PC-9 (cell line): ENCODE results near the gene IER2. TPM values are rescaled to one million over a fixed set of nuclear protein-coding genes. Genes with fewer than 3 reads are reported as not detected.

Source experiments
- BruUV-seq: library from RNA; stranded (reverse); fragments of 400-500 nt; replicated peaks from 2 replicates; lab custom pipeline; 2021; lab: Mats Ljungman, UMichigan
- CTCF ChIA-PET: fragments of 300-600 bp; sonication (Branson Sonifier 250); formaldehyde crosslinking; loops from one replicate; lab custom pipeline; 2022; ENCODE audit warnings: antibody characterized with exemption; lab: Charles Lee
- POLR2A ChIA-PET: fragments of 300-600 bp; sonication (Branson Sonifier 250); formaldehyde crosslinking; loops from one replicate; lab custom pipeline; 2022; ENCODE audit warnings: antibody characterized with exemption; ENCODE audit not compliant: unreplicated experiment; lab: Charles Lee
- DNase-seq, 2 experiments: peaks; one replicate each; pipeline versions ENCODE4 v3.0.0 to v3.0.0-alpha.2; 2015 to 2022; ENCODE audit warnings: mixed read lengths in 1 of 2
- H2AFZ ChIP-seq: fragments of 200-600 bp; sonication (generic); 2 replicates; pipeline ENCODE4 v1.8.1; 2017; ENCODE audit warnings: antibody characterized with exemption
- H3F3A ChIP-seq: fragments of 200-600 bp; sonication (generic); 2 replicates; pipeline ENCODE4 v1.8.1; 2017; ENCODE audit warnings: antibody characterized with exemption, mild to moderate bottlenecking, low read depth; ENCODE audit not compliant: insufficient read depth
- H3K27ac ChIP-seq: fragments of 200-600 bp; sonication (generic); 2 replicates; pipeline ENCODE4 v1.6.1; 2016; ENCODE audit warnings: mixed run types
- H3K27me3 ChIP-seq: fragments of 200-600 bp; sonication (generic); 2 replicates; pipeline ENCODE4 v1.6.1; 2016; ENCODE audit warnings: low read depth, mixed run types; ENCODE audit not compliant: insufficient read depth
- H3K36me3 ChIP-seq: fragments of 200-600 bp; sonication (generic); 2 replicates; pipeline ENCODE4 v1.6.1; 2016; ENCODE audit warnings: low read depth, mixed run types
- H3K4me1 ChIP-seq: fragments of 200-600 bp; sonication (generic); replicated peaks from 2 replicates; pipeline ENCODE4 v1.6.1; 2016; ENCODE audit warnings: mixed run types; ENCODE audit not compliant: insufficient read depth
- H3K4me2 ChIP-seq: fragments of 200-600 bp; sonication (generic); 2 replicates; pipeline ENCODE4 v1.6.1; 2017; ENCODE audit warnings: mixed run types
- H3K4me3 ChIP-seq: fragments of 200-600 bp; sonication (generic); 2 replicates; pipeline ENCODE4 v1.6.1; 2016; ENCODE audit warnings: mixed run types
- H3K79me2 ChIP-seq: fragments of 200-600 bp; sonication (generic); 2 replicates; pipeline ENCODE4 v1.6.1; 2017; ENCODE audit warnings: low read depth, mixed run types
- H3K9me2 ChIP-seq: fragments of 200-600 bp; sonication (generic); 2 replicates; pipeline ENCODE4 v1.8.1; 2017; ENCODE audit warnings: mild to moderate bottlenecking; ENCODE audit not compliant: insufficient read depth
- H3K9me3 ChIP-seq: fragments of 200-600 bp; sonication (generic); 2 replicates; pipeline ENCODE4 v1.8.1; 2016; ENCODE audit warnings: low read depth; ENCODE audit not compliant: insufficient read depth
- H4K20me1 ChIP-seq: fragments of 200-600 bp; sonication (generic); 2 replicates; pipeline ENCODE4 v1.8.1; 2017; ENCODE audit not compliant: insufficient read depth
- EZH2 ChIP-seq: fragments of 200-600 bp; sonication (generic); IDR thresholded peaks from 2 replicates; pipeline ENCODE4 v1.8.0; 2017; ENCODE audit warnings: antibody characterized with exemption, low read depth
- intact Hi-C: fragments of 100-400 bp; cut with micrococcal nuclease; formaldehyde crosslinking; loops from one replicate; pipeline ENCODE4 v1.10.0; 2022; ENCODE audit not compliant: unreplicated experiment
- total RNA-seq: library from RNA; stranded (reverse); gene quantifications from 2 replicates; pipeline ENCODE4 v1.2.3, GENCODE V29; 2021
- TF ChIP-seq, protein P1 (sequence below): fragments of 200-600 bp; sonication (generic); conservative IDR thresholded peaks from 2 replicates; pipeline ENCODE4 v1.6.1; 2017; ENCODE audit warnings: mixed run types, antibody characterized with exemption, mild to moderate bottlenecking, moderate library complexity

The IER2 gene
- total RNA-seq, 1 experiment from 2014 or later, result 72.7 TPM

DNA sequence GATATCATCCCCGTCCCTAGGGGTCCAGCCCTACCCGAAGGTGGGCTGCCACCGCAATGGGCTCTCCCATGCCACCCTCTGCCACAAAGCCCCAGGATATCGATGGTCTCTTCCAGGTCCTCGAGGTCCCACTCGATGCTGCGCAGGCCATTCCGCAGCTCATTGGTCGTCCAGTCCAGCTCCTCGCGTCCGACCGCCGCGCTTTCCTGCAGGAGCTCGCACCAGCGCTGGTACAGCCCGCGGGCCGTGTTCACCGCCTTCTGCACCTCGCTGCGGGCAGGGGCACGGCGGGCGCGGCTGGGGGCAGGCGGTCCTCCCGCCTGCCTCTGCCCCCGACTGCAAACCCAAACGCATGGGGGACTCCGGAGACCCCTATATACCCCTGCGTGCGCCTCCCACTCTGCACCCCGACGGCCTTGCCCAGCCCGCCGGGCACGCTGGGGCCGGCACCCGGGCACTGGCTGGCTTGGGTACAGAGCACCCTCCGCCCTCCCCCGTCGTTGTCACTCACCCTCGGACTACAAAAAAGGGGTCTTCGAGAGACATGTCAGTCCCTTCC lies 504 bp upstream of the IER2 start:
- DNase-seq, result peak; percentile 32 to 39
- CTCF ChIA-PET, result interaction anchor here (0.7 kb wide), 1 partner anchor 15 kb away, joined by 10 read pairs; no protein-coding TSS in a partner anchor
- no TSS peak for BruUV-seq
- Histone ChIP-seq H3K4me3 (peak overlapping the region; percentile 83), H3K9me3 (no peaks in the 10 kb centered on the region), H3K79me2 (peaks cover 65% of the 10 kb centered on the region), H3K27ac (0 out of 2 replicates have a peak overlapping the region, but pooled peaks have one; percentile 96), H3K36me3 (peaks cover 22% of the 10 kb centered on the region), H4K20me1 (peaks cover 18% of the 10 kb centered on the region), H2AFZ (peak overlapping the region; percentile 79), H3K4me1 (peaks cover 24% of the 10 kb centered on the region), H3K9me2 (no peaks in the 10 kb centered on the region), H3K27me3 (no peaks in the 10 kb centered on the region), H3F3A (peaks cover 40% of the 10 kb centered on the region), H3K4me2 (peak overlapping the region; percentile 99)
- no peak for TF ChIP-seq EZH2
- TF ChIP-seq, protein P1, sequence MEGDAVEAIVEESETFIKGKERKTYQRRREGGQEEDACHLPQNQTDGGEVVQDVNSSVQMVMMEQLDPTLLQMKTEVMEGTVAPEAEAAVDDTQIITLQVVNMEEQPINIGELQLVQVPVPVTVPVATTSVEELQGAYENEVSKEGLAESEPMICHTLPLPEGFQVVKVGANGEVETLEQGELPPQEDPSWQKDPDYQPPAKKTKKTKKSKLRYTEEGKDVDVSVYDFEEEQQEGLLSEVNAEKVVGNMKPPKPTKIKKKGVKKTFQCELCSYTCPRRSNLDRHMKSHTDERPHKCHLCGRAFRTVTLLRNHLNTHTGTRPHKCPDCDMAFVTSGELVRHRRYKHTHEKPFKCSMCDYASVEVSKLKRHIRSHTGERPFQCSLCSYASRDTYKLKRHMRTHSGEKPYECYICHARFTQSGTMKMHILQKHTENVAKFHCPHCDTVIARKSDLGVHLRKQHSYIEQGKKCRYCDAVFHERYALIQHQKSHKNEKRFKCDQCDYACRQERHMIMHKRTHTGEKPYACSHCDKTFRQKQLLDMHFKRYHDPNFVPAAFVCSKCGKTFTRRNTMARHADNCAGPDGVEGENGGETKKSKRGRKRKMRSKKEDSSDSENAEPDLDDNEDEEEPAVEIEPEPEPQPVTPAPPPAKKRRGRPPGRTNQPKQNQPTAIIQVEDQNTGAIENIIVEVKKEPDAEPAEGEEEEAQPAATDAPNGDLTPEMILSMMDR, result no peak
- POLR2A ChIA-PET, result interaction anchor here (0.6 to 0.7 kb wide), 7 partner anchors 18 to 165 kb away, joined by 4 to 21 read pairs (median 12); no protein-coding TSS in a partner anchor
- intact Hi-C loops, result loop anchor here (1.0 to 5.0 kb wide), 3 partner anchors 113 to 703 kb away; partner anchors contain the start of gene HOOK2

DNA sequence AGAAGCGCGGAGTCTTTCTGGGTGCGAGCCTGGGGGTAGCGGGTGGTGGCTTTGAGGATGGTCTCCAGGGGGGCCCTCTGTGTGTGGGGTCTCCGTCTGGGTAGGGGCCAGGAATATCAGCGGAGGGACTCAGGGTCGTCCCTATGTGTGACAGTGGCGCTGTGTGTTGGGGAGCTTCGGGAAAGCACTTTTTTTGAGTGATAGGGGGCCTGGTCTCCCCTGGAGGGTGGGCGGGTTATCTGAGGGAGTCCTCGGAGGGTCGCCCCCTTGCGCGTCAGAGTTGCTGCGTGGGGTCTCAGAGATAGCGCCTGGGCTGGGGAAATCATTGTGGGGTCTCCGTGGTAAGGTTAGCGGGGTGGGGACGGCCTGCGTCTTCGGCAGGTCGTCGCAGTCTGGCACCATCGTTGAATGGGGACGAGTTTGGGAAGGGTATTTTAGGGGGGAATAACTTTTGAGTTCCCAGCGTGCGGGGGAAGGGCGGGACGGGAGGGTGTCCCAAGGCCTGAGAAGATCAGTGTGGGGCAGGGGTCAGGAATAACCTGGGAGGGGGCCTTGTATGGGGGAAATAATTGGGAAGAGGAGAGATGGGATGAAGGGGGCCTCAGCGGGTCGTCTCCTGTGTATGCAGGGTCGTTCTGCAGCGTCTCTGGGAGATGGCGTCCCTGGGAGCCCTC lies 857 bp downstream of the IER2 start:
- CTCF ChIA-PET, result no interaction called here
- H2AFZ ChIP-seq, result no peak overlapping the region
- peaks cover 42% of the 10 kb centered on the region for H3F3A ChIP-seq
- no peak for DNase-seq
- peaks cover 75% of the 10 kb centered on the region for H3K79me2 ChIP-seq
- no peaks in the 10 kb centered on the region for H3K27me3 ChIP-seq
- peak overlapping the region; percentile 83 for H3K4me3 ChIP-seq
- H3K4me2 ChIP-seq, result peak overlapping the region; percentile 99
- H3K4me1 ChIP-seq, result peaks cover 32% of the 10 kb centered on the region
- BruUV-seq, result TSS peak; percentile 48
- no peak for TF ChIP-seq EZH2
- TF ChIP-seq, protein P1, result no peak
- H3K36me3 ChIP-seq, result peaks cover 15% of the 10 kb centered on the region
- intact Hi-C loops, result loop anchor here (1.0 to 5.0 kb wide), 4 partner anchors 33 to 701 kb away; partner anchors contain the start of genes HOOK2 and NACC1
- H3K27ac ChIP-seq, result peak overlapping the region; percentile 96
- no peaks in the 10 kb centered on the region for H3K9me3 ChIP-seq
- H4K20me1 ChIP-seq, result peaks cover 18% of the 10 kb centered on the region
- POLR2A ChIA-PET, result no interaction called here
- no peaks in the 10 kb centered on the region for H3K9me2 ChIP-seq

DNA sequence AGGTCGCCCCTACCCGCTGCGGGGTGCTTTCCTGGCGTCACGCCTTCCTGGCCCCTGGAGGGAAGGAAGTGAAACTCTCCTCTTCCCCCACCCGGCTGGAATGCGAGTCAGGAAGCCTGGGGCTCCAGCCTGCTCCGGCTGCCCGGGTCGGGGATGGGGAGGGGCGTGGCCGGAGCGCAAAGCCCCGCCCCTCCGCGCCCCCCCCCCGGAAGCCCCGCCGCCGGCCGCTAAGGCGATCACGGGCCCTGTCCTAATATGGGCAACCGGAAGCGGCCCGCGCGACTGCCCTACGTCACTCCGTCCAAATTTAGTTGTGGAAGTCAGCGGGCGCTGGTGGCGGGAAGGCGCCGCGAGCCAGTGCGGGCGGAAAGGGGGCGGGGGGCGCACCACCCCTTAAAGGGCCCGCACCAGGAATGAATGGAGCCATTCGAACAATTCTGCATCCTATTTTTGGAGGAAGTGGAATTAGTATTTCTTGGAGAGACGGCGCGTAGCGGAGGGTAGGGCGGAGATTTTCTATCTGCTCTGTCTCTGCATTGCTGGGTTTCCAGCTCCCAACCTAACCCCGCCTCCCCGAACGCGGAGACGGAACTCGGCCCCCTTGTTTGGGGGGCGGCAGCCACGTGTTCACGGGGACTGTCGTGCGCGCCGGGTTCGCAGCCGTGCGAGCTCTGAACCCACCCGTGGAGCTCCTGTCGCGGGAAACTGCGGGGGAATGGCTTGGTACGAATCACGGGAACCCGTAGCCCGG lies 1.6 kb downstream of the IER2 start:
- peak; percentile 95 to 97 for DNase-seq
- H2AFZ ChIP-seq, result no peak overlapping the region; the same call in 1 of the 2 replicates
- H3K79me2 ChIP-seq, result peaks cover 73% of the 10 kb centered on the region
- H3K9me2 ChIP-seq, result no peaks in the 10 kb centered on the region
- H3K4me1 ChIP-seq, result peaks cover 32% of the 10 kb centered on the region
- ChIA-PET CTCF (interaction anchor here (0.6 kb wide), 1 partner anchor 1594 kb away, joined by 6 read pairs; no protein-coding TSS in a partner anchor), POLR2A (interaction anchor here (0.5 to 1.7 kb wide), 5 partner anchors 10 to 34 kb away, joined by 3 to 17 read pairs (median 5); no protein-coding TSS in a partner anchor)
- no peaks in the 10 kb centered on the region for H3K9me3 ChIP-seq
- peaks cover 15% of the 10 kb centered on the region for H3K36me3 ChIP-seq
- peak overlapping the region; percentile 98 for H3K27ac ChIP-seq
- H3K27me3 ChIP-seq, result no peaks in the 10 kb centered on the region
- peak overlapping the region; percentile 99 for H3K4me2 ChIP-seq
- peak overlapping the region; percentile 99 for H3K4me3 ChIP-seq
- intact Hi-C loops, result loop anchor here (1.0 to 5.0 kb wide), 3 partner anchors 33 to 701 kb away; partner anchors contain the start of genes HOOK2 and NACC1
- H3F3A ChIP-seq, result peaks cover 43% of the 10 kb centered on the region
- BruUV-seq, result no TSS peak
- peaks cover 18% of the 10 kb centered on the region for H4K20me1 ChIP-seq
- TF ChIP-seq, protein P1, result no peak
- no peak for TF ChIP-seq EZH2
